Calu3 (cell line): ENCODE measurements around the gene IGFN1. TPM values are rescaled to one million over a fixed set of nuclear protein-coding genes. Genes with fewer than 3 reads are reported as not detected.

Source experiments
- BruUV-seq: library from RNA; stranded (reverse); fragments of 400-500 nt; replicated peaks from 2 replicates; lab custom pipeline; 2021; lab: Mats Ljungman, UMichigan
- CTCF ChIA-PET: fragments of 300-600 bp; sonication (Branson Sonifier 250); formaldehyde crosslinking; loops from one replicate; lab custom pipeline; 2022; ENCODE audit warnings: antibody characterized with exemption; lab: Charles Lee
- DNase-seq: peaks from one replicate; pipeline ENCODE4 v3.0.0; 2022
- H3K27ac Mint-ChIP-seq: one replicate; pipeline ENCODE4 v1.8.0; 2022; ENCODE audit warnings: mixed read lengths; ENCODE audit not compliant: unreplicated experiment
- H3K27me3 Mint-ChIP-seq: one replicate; pipeline ENCODE4 v1.8.0; 2022; ENCODE audit warnings: mixed read lengths; ENCODE audit not compliant: unreplicated experiment
- H3K36me3 Mint-ChIP-seq: one replicate; pipeline ENCODE4 v1.8.0; 2022; ENCODE audit warnings: mild to moderate bottlenecking, moderate library complexity, mixed read lengths; ENCODE audit not compliant: insufficient read depth, unreplicated experiment
- H3K4me1 Mint-ChIP-seq: one replicate; pipeline ENCODE4 v1.8.0; 2022; ENCODE audit warnings: mild to moderate bottlenecking, low read depth, mixed read lengths; ENCODE audit not compliant: unreplicated experiment
- H3K4me3 Mint-ChIP-seq: one replicate; pipeline ENCODE4 v1.8.0; 2022; ENCODE audit warnings: mild to moderate bottlenecking, low read depth, moderate library complexity, mixed read lengths; ENCODE audit not compliant: unreplicated experiment
- H3K9me3 Mint-ChIP-seq: one replicate; pipeline ENCODE4 v1.8.0; 2022; ENCODE audit warnings: low read depth, mixed read lengths; ENCODE audit not compliant: unreplicated experiment
- intact Hi-C: fragments of 100-400 bp; cut with micrococcal nuclease; formaldehyde crosslinking; loops from one replicate; pipeline ENCODE4 v1.10.0; 2022; ENCODE audit not compliant: unreplicated experiment
- total RNA-seq: library from RNA; stranded (reverse); gene quantifications from 2 replicates; pipeline ENCODE4 v1.2.3, GENCODE V29; 2022
- TF ChIP-seq, protein P1 (sequence below): fragments of 200-600 bp; IDR thresholded peaks from one replicate; pipeline ENCODE4 v1.8.0; 2022; ENCODE audit warnings: antibody characterized with exemption; ENCODE audit not compliant: unreplicated experiment

The IGFN1 gene
- total RNA-seq, 1 experiment from 2014 or later: not detected

DNA sequence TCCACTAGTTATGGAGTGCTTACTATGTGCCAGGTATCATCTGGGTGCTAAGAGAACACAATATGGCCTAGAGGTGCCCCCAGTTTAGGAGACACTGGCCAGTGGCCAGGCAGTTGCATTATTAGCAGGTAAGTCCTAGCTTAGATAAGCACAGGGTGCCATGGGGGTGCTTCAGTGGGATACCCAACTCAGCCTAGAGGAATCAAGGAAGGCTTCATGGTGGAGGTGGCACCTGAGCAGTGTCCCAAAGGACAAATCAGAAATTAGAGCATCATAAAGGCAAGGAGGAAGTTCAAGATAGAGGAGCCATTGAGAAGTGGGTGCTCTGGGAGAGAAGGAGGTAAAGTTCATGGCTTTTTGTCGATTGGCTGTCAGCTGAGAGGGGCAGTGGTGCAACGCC is 60.8 kb downstream of the IGFN1 start:
- CTCF ChIA-PET: interaction anchor here (0.6 to 1.7 kb wide), 3 partner anchors 9 to 181 kb away, joined by 3 to 4 read pairs (median 4); no protein-coding TSS in a partner anchor
- Mint-ChIP-seq H3K36me3 (no peaks in the 10 kb centered on the region), H3K4me3 (no peak overlapping the region), H3K27me3 (peaks cover 44% of the 10 kb centered on the region), H3K9me3 (no peaks in the 10 kb centered on the region), H3K27ac (no peak overlapping the region), H3K4me1 (no peaks in the 10 kb centered on the region)
- no peak for DNase-seq
- no TSS peak for BruUV-seq
- TF ChIP-seq, protein P1, sequence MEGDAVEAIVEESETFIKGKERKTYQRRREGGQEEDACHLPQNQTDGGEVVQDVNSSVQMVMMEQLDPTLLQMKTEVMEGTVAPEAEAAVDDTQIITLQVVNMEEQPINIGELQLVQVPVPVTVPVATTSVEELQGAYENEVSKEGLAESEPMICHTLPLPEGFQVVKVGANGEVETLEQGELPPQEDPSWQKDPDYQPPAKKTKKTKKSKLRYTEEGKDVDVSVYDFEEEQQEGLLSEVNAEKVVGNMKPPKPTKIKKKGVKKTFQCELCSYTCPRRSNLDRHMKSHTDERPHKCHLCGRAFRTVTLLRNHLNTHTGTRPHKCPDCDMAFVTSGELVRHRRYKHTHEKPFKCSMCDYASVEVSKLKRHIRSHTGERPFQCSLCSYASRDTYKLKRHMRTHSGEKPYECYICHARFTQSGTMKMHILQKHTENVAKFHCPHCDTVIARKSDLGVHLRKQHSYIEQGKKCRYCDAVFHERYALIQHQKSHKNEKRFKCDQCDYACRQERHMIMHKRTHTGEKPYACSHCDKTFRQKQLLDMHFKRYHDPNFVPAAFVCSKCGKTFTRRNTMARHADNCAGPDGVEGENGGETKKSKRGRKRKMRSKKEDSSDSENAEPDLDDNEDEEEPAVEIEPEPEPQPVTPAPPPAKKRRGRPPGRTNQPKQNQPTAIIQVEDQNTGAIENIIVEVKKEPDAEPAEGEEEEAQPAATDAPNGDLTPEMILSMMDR: no peak
- intact Hi-C loops: no loop called here

- Mint-ChIP-seq H3K36me3 (no peaks in the 10 kb centered on the region), H3K9me3 (no peaks in the 10 kb centered on the region), H3K27me3 (peaks cover 38% of the 10 kb centered on the region), H3K4me3 (no peak overlapping the region), H3K4me1 (no peaks in the 10 kb centered on the region), H3K27ac (no peak overlapping the region)
- CTCF ChIA-PET: interaction anchor here (0.6 to 1.7 kb wide), 3 partner anchors 31 to 181 kb away, joined by 3 to 4 read pairs (median 4); no protein-coding TSS in a partner anchor
- DNase-seq: no peak
- BruUV-seq: no TSS peak
- TF ChIP-seq, protein P1: no peak
- intact Hi-C loops: no loop called here
These were observed 61.3 kb downstream of the IGFN1 start for GRCh38 chr1:201251851-201252430.

DNA sequence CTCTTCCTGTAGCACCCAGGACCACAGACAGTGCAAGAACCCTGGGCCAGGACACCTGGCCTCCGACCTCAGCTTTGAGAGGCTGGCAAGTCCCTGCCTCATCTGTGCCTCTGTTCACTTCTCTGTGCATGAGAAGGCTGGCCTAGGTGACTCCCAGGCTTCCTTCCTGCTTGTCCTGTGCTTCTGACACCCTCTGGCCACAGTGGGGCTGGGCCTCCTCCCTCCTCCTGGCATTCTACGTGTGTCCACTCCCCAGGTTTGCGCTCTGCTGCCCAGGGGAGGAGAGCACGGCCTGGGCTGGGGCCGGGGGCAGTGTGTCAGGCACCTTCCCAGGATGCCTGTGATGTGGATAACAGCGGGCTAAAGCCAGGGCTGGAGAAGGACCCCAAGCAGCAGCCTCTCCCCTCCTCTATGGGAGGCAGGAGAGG is 62.3 kb downstream of the IGFN1 start:
- Mint-ChIP-seq H3K9me3 (no peaks in the 10 kb centered on the region), H3K27me3 (peaks cover 37% of the 10 kb centered on the region), H3K27ac (no peak overlapping the region), H3K4me1 (no peaks in the 10 kb centered on the region), H3K4me3 (no peak overlapping the region), H3K36me3 (no peaks in the 10 kb centered on the region)
- TF ChIP-seq, protein P1: no peak
- intact Hi-C loops: no loop called here
- no TSS peak for BruUV-seq
- DNase-seq: no peak
- CTCF ChIA-PET: interaction anchor here (1.7 kb wide), 1 partner anchor 109 kb away, joined by 4 read pairs; no protein-coding TSS in a partner anchor

- TF ChIP-seq, protein P1: no peak
- no peak overlapping the region for H3K27ac Mint-ChIP-seq
- CTCF ChIA-PET: interaction anchor here (1.6 to 2.3 kb wide), 3 partner anchors 93 to 107 kb away, joined by 4 to 24 read pairs (median 7); no protein-coding TSS in a partner anchor
- H3K36me3 Mint-ChIP-seq: no peaks in the 10 kb centered on the region
- intact Hi-C loops: no loop called here
- H3K4me1 Mint-ChIP-seq: no peaks in the 10 kb centered on the region
- H3K9me3 Mint-ChIP-seq: no peaks in the 10 kb centered on the region
- peaks cover 37% of the 10 kb centered on the region for H3K27me3 Mint-ChIP-seq
- no TSS peak for BruUV-seq
- H3K4me3 Mint-ChIP-seq: no peak overlapping the region
- no peak for DNase-seq
These were observed 62.8 kb downstream of the IGFN1 start for GRCh38 chr1:201253411-201253810.
